ENCODE data around the gene GARIN5B. TPM values are rescaled to one million over a fixed set of nuclear protein-coding genes. Genes with fewer than 3 reads are reported as not detected.
"Not testable (repeated sequence)": the region's sequence is repeated elsewhere in the genome, so short reads cannot be mapped to it uniquely, and the experiment has no call there.

The GARIN5B gene
- total RNA-seq, 1 donor from 2014 or later: not detected

GRCh38 chr19:55340784-55341147 is 22.3 kb downstream of the GARIN5B start:
- H3K36me3 ChIP-seq: peaks cover 18% of the 10 kb centered on the region
- ATAC-seq (no peak), DNase-seq (no peak)
- TF ChIP-seq CTCF (IDR thresholded peaks at IDR 0.05): no peak
- intact Hi-C loops (cut with DNase I): no loop called here
- H3K27ac ChIP-seq: no peak overlapping the region
- peaks cover 15% of the 10 kb centered on the region for H3K4me1 ChIP-seq
- peak overlapping the region; percentile 64 for H3K4me3 ChIP-seq
- no peaks in the 10 kb centered on the region for H3K27me3 ChIP-seq (ENCODE audit: low read depth)
- H3K9me3 ChIP-seq: no peaks in the 10 kb centered on the region

GRCh38 chr19:55339889-55340783 is 22.9 kb downstream of the GARIN5B start:
- peak overlapping the region; percentile 64 for H3K4me3 ChIP-seq
- DNase-seq (peak; percentile 66), ATAC-seq (peak; percentile 0)
- intact Hi-C loops (cut with DNase I): no loop called here
- H3K4me1 ChIP-seq: peaks cover 15% of the 10 kb centered on the region
- no peaks in the 10 kb centered on the region for H3K27me3 ChIP-seq (ENCODE audit: low read depth)
- H3K27ac ChIP-seq: peak overlapping the region; percentile 94
- peaks cover 18% of the 10 kb centered on the region for H3K36me3 ChIP-seq
- no peak for TF ChIP-seq CTCF (IDR thresholded peaks at IDR 0.05)
- H3K9me3 ChIP-seq: no peaks in the 10 kb centered on the region

- Histone ChIP-seq H3K9me3 (no peaks in the 10 kb centered on the region), H3K27ac (peak within 1 kb of the TSS; percentile 94), H3K4me1 (peaks cover 15% of the 10 kb centered on the region), H3K36me3 (peaks cover 18% of the 10 kb centered on the region), H3K4me3 (peak within 1 kb of the TSS; percentile 64), H3K27me3 (ENCODE audit: low read depth) (peaks cover 7% of the 10 kb centered on the region)
- peak; percentile 93 to 95 for ATAC-seq
- intact Hi-C loops (cut with DNase I): no loop called here
- peak; percentile 37 for TF ChIP-seq CTCF (IDR thresholded peaks at IDR 0.05)
- peak; percentile 100 for DNase-seq
Observed at GRCh38 chr19:55339105-55339888, 23.8 kb downstream of the GARIN5B start, which contains the start of gene KMT5C. TSS of gene KMT5C (plus strand) at chr19:55339876. CDS start at chr19:55341937, 2,061 bp downstream.

- DNase-seq (no peak), ATAC-seq (no peak)
- no peaks in the 10 kb centered on the region for H3K9me3 ChIP-seq
- peaks cover 9% of the 10 kb centered on the region for H3K4me1 ChIP-seq
- intact Hi-C loops (cut with DNase I): no loop called here
- H3K36me3 ChIP-seq: no peaks in the 10 kb centered on the region
- H3K27ac ChIP-seq: no peak overlapping the region
- no peak overlapping the region for H3K4me3 ChIP-seq
- TF ChIP-seq CTCF (IDR thresholded peaks at IDR 0.05): no peak
- peaks cover 14% of the 10 kb centered on the region for H3K27me3 ChIP-seq (ENCODE audit: low read depth)
Observed at GRCh38 chr19:55336101-55336500, 27.0 kb downstream of the GARIN5B start.

GRCh38 chr19:55333870-55334269 is 29.2 kb downstream of the GARIN5B start:
- DNase-seq: no peak
- intact Hi-C loops (cut with DNase I): no loop called here
- no peaks in the 10 kb centered on the region for H3K9me3 ChIP-seq
- H3K27ac ChIP-seq: no peak overlapping the region
- H3K36me3 ChIP-seq: no peaks in the 10 kb centered on the region
- H3K4me1 ChIP-seq: no peaks in the 10 kb centered on the region
- ATAC-seq: no peak
- H3K27me3 ChIP-seq (ENCODE audit: low read depth): peaks cover 14% of the 10 kb centered on the region
- no peak overlapping the region for H3K4me3 ChIP-seq
- no peak for TF ChIP-seq CTCF (IDR thresholded peaks at IDR 0.05)

GRCh38 chr19:55329791-55330190 is 33.3 kb downstream of the GARIN5B start:
- H3K4me3 ChIP-seq; H3K27ac ChIP-seq; H3K36me3 ChIP-seq; H3K9me3 ChIP-seq; intact Hi-C loops (cut with DNase I); ATAC-seq; H3K4me1 ChIP-seq; DNase-seq: not testable (repeated sequence)
- H3K27me3 ChIP-seq (ENCODE audit: low read depth): peaks cover 12% of the 10 kb centered on the region

GRCh38 chr19:55328774-55329318 is 34.2 kb downstream of the GARIN5B start:
- ATAC-seq; intact Hi-C loops (cut with DNase I); H3K36me3 ChIP-seq; H3K27ac ChIP-seq; DNase-seq; H3K4me3 ChIP-seq; H3K4me1 ChIP-seq; H3K9me3 ChIP-seq; H3K27me3 ChIP-seq (ENCODE audit: low read depth): not testable (repeated sequence)

All from lower lobe of right lung (tissue), 2 donors.